Measurements from ENCODE around the gene ZNF26.
"Not testable (repeated sequence)": the region's sequence is repeated elsewhere in the genome, so short reads cannot be mapped to it uniquely, and the experiment has no call there.

The ZNF26 gene, protein sequence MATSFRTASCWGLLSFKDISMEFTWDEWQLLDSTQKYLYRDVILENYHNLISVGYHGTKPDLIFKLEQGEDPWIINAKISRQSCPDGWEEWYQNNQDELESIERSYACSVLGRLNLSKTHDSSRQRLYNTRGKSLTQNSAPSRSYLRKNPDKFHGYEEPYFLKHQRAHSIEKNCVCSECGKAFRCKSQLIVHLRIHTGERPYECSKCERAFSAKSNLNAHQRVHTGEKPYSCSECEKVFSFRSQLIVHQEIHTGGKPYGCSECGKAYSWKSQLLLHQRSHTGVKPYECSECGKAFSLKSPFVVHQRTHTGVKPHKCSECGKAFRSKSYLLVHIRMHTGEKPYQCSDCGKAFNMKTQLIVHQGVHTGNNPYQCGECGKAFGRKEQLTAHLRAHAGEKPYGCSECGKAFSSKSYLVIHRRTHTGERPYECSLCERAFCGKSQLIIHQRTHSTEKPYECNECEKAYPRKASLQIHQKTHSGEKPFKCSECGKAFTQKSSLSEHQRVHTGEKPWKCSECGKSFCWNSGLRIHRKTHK

DNA sequence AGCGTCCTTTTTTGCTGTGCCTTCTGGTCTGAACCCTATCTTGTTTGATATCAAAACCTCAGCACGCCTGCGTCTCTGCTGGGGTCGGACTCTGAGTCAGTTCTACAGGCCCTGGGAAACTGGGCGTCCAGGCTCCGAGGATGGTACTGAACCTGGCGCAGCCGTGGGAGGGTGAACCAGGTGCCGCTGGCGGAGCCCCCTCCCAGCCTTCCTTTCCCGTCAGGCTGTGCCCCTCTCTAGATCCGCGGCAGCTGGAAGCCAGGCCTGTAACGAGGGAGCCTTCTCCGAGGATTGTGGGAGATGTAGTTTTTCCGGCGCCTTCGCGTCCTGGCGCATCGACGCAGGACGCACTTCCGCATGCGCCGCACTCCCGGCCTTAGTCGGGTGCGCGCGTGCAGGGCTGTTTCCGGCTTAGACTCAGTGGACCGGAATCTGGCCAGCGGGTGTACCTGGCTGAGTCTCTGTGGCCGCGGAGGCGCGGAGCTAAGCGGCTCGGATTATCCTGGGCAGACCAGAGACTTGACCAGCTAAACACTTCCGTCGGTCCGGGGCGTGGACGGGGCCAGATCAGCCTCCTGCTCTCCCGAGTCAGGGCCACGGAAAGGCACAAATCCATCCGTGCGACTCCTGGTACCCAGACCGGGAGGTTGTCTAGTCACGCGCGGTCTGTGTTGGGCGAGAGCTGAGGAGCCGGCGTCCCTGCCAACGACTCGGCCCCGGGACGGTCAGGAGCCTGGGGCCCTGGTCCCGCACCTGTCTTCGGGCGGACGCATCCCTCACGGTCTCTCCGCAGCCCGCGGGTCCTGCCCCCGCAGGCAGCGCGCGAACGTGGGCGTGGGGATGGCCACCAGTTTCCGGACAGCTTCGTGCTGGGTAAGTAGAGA is at the start of gene ZNF26:
Gene ZNF26, plus strand, starts transcription at position 367 of the 884 bp plus-strand sequence. Its CDS starts 474 bp downstream, at position 841.
- DNase-seq, result peak; percentile 64 to 96 (median 87)

DNA sequence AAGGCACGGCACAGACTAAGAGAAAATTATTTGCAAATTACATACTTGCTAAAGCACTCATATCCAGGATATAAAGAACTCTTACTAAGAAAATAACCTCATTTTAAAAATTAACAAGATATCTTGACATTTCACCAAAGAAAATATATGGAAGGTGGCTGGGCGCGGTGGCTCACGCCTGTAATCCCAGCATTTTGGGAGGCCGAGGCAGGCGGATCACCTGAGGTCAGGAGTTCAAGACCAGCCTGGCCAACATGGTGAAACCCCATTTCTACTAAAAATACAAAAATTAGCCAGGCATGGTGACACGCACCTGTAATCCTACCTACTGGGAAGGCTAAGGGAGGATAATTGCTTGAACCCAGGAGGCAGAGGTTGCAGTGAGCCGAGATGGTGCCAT is 49.2 kb upstream of the ZNF26 start:
- not testable (repeated sequence) for DNase-seq

DNA sequence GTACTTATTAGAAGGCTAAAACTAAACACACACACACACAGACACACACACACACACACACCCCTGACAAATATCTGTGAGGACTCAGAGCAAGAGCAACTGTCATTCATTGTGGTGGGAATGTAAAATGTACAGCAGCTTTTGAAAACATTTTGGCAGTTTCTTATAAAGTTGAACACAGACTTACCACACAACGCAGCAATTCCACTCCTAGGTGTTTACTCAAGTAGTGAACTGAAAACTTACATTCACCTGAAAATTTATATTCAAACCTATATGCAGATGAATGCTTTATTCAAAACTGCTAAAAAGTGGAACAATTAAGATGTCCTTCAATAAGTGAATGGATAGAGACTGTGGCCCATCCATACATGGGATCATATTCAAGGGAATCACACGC is 48.7 kb upstream of the ZNF26 start:
- no peak for DNase-seq

DNA sequence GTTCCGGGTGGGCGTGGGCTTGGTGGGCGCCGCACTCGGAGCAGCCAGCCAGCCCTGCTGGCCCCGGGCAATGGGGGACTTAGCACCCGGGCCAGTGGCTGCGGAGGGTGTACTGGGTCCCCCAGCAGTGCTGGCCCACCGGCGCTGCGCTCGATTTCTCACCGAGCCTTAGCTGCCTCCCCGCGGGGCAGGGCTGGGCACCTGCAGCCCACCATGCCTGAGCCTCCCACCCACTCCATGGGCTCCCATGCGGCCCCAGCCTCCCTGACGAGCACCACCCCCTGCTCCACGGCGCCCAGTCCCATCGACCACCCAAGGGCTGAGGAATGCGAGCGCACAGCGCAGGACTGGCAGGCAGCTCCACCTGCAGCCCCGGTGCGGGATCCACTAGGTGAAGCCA is 47.4 kb upstream of the ZNF26 start:
- DNase-seq, result not testable (repeated sequence)

DNA sequence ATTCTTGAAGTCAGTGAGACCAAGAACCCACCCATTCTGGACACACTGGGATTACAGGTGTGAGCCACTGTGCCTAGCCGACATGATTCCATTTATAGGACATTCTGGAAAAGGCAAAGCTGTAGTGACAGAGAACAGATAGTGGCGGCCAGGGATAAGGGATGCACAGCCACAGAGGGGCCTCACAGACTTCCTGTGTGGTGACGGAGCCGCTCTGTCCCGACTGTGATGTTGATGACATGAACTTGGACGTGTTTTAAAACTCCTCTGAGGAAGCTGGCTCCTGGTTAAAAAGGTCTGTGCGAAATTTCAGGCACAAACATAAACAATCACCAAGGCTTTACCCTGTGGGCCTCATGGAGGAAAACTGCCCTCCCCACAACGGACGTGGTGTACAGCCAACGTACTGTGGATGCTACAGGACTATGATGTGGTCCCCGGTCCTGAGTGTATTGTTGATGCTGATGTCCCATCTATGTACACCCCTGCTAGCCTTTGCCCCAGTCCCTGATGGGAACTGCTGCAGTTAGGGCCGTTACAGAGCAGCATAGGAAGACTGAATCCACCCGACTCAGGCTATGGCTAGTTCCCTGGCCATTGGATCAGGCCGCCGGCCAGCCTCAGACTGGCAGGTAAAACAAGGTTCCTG is 46.0 kb upstream of the ZNF26 start:
- DNase-seq, result no peak

DNA sequence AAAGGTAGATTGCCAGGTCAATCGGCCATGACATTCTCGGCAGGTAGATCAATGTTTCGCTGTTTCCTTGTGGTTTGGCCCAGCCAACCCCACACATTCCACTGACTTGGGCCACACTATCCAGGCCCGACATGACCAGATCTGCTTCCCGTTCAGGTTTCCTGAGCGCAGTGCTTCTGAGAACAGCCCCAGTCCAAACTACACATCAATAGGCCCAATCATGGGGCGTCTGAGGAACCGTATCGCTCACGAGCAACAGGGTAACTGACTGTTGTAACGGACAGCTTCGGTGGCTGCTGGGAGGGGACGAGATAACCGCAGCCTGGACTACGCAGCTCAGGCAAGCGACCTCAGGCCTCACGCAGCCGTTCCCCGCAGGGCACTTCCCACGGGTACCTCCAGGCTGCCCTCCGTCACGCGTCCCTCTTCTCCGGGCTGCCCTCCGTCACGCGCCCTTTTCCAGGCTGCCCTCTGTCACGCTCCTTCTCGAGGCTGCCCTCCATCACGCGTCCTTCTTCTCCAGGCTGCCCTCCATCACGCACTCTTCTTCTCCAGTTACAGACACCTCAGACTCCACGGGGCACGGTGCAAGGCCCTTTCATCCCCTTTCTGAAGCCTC is 44.7 kb upstream of the ZNF26 start:
- DNase-seq, result no peak

DNA sequence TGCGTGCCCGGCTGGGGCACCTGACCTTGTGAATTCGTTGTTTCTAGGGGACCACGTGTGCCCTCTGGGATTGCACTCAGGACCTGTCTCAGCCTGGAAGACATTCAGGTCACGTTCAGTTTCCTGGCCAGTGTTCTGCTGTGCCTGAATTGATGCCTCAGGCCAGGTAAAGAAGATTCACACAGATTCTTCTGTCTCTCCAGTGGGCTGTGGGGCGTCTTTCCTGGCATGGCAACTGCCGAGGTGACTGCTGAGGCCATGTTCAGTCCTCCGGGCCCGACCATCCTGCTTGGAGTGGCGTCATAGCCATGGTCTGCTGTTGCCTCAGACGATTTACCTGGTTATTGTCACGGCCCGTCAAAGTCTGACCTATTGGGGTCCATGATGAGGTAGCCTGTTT is 43.6 kb upstream of the ZNF26 start:
- no peak for DNase-seq

DNA sequence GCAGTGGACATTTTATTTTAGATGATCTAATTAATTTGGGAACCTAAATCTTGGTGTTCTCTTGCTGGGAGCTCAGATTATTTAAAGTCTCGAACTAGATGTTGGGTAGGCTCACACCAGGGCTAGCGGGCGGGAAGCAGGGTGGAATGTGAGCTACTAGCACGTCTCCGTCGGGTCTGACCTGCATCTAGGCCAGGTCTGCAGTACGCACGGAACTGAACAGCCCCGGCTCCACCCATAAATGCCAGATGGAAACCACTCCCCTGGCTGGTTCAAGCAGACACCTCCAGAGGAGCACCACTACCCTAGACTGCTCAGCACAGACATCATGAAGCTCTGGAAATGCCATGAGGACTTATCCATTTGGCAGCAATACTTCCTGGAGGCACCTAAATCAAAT is 40.4 kb upstream of the ZNF26 start:
- no peak for DNase-seq

DNA sequence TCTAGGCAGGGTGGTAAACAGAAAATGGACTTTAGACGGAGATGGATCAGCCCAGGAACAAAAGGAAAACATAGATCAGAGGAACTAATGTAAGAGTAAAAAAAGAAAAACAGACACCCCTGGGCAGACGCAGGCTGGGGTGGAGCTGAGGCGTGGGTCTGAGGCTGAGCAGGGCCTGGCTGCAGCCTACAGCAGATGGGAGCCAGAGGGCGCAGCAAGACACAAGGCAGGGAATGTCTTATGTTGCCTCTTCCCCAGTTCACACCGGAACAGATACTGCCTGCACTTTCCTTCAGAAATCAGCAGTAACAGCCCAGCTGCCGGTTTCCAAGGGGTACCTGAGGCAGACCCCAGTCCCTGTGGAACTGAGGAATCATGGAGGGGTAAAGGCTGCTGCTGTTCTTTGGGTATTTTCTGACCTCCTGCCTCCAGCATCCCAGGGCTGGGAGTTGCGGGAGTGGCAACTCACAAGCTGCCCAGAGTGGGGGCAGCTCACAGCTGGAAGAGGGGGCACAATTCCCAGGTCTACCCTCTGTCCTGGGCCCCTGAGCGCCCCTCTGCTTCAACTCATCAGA is 39.8 kb upstream of the ZNF26 start:
- DNase-seq, result no peak

DNA sequence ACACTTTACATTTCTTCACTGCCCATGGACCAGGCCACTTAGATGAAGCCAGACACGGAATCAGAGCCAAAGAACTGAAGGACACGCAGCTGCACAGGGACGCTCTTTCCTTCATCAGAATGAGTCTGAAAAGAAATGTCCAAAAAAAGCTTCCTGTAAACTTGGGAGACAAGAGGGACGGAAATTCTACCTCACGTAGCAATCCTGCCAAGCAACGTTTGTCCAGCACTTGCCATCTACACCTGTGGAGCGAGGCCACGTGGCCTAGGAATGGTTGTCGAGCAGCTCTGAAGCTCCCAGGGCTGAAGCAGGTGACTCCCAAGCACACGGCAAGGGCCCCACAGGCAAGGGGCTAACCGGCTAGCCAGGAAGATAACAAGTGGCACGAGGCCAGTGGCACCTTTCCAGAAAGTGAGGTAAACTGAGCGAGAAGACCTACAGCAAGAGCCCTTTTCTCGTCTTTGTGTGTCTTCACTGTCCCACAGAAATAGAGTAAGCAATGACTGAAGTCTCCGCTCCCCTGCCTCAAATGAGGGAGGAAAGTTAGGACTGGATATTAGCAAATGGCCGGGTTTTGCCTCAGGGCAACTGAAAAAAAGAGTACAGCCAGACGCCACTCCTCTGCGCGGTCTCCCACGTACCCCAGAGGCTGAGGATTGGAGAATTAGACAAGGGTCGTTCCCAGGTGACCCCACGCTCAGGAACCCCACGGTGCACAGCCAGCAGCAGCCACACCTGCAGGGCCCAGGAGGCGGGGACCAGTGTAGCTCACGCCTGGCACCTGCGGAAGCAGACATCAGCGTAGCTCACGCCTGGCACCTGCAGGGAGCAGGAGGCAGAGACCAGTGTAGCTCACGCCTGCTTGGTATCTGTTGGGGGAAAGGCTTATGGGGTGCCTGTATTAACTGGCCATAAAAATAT is 37.8 kb upstream of the ZNF26 start:
- DNase-seq, result no peak

DNA sequence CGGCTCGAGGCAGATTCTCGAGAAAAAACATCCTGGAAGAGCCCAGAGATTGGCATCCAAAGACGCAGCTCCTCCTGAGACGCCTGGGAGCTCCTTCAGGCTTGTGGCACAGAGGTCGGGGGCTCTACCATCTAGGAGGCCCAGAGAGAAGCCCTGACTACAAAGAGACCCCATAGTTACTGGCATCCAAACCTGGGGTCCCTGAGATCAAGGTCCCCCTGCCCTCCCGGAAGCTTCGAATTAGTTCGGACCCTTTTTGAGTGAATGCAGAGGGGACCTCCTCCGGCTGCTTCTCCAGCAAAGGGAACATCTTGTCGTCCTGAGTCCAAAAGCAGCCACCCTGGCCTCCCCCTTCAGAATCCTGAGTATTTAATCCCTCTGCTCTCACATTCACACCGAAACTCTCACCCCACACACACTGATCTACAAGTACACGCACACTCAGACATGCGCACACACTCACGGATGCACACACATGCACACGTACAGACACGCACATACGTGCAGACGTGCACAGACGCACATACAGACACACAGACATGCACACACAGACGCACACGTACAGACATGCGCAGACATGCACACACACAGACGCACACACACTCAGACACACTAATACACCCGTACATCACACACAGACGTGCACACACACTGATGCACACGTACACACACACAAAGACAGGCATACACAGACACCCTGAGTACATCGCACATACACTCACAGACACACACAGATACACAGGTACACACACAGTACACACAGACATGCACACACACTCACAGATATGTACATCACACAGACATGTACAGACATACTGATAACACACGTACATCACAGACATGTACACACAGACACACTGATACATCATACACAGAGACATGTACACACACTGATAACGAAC is 36.0 kb upstream of the ZNF26 start:
- no peak for DNase-seq

DNA sequence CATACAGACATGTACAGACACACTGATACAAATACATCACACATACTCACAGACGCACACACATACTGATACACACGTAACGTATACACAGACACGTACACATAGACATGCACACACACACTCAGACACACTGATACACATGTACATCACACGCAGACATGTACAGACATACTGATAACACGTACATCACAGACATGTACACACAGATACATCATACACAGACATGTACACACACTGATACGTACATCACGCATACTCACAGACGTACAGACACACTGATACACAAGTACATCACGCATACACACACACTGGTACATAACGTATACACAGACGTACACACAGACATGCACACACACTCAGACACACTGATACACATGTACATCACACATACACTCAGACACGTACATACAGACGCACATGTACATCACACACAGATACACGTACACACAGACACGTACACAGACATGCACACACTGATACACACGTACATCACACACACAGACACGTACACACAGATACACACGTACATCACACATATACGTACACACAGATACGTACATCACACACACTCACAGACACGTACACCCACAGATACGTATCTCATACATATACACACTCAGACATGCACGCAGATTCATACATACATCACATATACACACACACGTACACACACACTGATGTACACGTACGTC is 35.2 kb upstream of the ZNF26 start:
- DNase-seq, result no peak

DNA sequence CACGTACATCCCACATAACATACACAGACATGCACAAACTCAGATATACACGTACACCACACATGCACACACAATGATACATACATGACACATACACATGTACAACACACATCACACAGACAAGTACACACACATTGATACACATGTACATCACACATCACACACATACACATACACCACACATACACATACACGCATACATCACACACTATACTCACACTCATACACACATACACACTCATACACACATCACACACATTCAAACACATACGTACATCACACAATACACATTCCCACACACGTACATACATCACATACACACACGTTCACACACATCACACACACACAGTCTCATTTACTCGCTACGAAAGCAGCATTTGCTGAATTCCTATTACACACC is 34.5 kb upstream of the ZNF26 start:
- no peak for DNase-seq

DNA sequence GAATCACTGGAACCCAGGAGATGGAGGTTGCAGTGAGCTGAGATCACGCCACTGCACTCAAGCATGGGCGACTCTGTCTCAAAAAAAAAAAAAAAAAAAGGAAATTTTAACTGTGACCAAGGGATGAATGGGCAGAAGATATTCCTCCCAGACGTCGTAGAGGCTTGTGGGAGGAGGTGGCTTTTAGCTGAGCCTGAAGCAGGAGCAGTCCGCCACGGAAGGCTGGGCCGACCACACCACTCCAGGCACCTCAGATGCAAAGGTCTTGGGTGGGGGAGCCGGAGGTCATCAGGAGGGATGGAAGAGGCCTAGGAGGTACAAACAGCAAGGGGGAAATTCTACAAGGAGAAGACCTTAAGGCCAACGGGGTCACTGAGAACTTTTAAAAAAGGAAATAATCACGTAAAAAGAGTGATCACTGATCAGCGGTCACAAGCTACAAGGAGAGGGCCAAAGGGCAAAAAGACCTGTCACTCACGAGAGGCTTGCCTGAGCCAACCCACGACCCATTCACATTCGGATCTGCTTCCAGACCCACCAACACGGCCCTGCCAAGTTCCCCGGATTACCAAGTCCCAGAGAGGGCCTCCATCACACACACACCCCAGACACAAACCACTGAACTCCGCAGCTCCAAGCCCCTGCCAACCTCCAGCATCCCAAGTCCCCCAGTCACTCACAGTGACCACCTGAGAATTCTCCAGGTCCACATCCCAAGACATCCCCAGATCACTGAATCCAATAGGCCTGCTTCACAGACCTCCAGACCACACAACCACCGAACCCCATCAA is 33.6 kb upstream of the ZNF26 start:
- no peak for DNase-seq

DNA sequence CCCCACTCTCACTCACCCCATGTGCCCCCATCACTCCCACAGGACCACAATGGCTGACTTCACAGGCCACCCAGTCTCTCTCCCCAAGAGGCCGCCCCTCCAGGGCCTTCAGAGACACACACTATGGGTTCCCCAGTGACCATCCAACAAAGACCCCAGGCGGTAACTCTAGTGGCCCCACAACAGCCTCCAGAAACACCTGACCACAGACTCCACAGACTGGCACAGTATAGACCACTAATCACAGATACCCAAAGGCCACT is 33.1 kb upstream of the ZNF26 start:
- no peak for DNase-seq

DNA sequence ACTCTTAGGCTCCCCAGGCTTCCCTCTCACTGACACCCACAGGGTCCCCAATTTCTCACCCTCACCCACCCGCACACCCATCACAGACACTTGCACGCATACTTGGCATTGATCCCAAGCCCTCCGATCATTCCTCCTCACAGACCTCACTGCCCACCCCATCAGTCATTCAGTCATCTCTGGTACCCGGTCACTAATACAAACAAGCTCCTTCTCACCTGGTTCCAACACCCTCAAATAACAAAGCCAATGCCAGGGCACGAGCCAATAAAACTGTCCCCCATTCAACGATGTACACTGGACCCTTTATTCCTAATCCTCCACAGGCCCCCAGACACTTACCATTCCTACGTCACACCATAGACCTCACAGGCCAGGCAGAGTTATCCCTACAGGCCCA is 32.4 kb upstream of the ZNF26 start:
- no peak for DNase-seq

DNA sequence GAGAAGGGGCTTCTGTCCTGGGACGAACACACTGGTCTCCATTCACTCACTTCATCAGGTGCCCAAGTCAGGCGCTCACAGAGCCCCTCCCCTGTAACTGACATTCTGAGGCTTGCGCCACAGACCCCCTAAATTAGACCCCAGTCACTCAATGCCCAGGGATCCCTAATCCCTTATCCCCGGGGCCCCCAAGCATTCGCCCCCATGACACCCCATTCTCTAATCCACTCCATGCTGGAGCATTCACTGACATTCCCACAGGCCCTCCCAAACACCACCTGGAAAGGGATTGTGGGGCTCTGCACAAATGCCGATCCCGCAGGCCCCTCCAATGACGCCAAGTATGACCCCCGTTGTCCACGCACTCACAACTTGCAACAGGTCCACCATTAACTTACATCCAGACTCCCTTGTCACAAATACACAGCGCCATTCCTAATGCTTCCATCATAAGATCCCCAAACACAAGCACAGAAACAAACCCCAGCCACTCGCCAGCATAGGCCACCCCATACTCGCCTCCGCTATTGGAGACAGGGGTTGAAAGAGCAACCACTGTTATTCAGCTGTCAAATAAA is 31.6 kb upstream of the ZNF26 start:
- no peak for DNase-seq

Data from hypothalamus (tissue), 51 donors.